Thoracic aorta (tissue), 2 donors: Measurements from ENCODE around the gene MKNK1. TPM values are rescaled to one million over a fixed set of nuclear protein-coding genes. Genes with fewer than 3 reads are reported as not detected.

Source experiments
- ATAC-seq: fragments of 150-250 bp; one replicate; pipeline ENCODE4 v1.8.0; 2017; ENCODE audit warnings: low read depth; ENCODE audit not compliant: insufficient number of reproducible peaks, low FRiP score
- DNase-seq: peaks from one replicate; pipeline ENCODE4 v3.0.0-alpha.2; 2020; ENCODE audit warnings: low spot score
- H3K27ac ChIP-seq, 2 donors: fragments of 200-600 bp; sonication (generic); 1 replicate in 1 of 2; 2 replicates in 1 of 2; pipeline ENCODE4 v1.5.1; 2016; ENCODE audit warnings: mild to moderate bottlenecking in 2 of 2, moderate library complexity in 2 of 2
- H3K27me3 ChIP-seq: fragments of 200-600 bp; sonication (generic); replicated peaks from 2 replicates; pipeline ENCODE4 v1.6.0; 2016; ENCODE audit warnings: mild to moderate bottlenecking; ENCODE audit not compliant: insufficient read depth
- H3K36me3 ChIP-seq: fragments of 200-600 bp; sonication (generic); one replicate; pipeline ENCODE4 v1.5.1; 2016
- H3K4me1 ChIP-seq, 2 donors: fragments of 200-600 bp; sonication (generic); 1 replicate in 1 of 2; 2 replicates in 1 of 2; pipeline versions ENCODE4 v1.5.1 to v1.6.0; 2016; ENCODE audit warnings: low read depth in 2 of 2, mild to moderate bottlenecking in 1 of 2; ENCODE audit not compliant: control insufficient read depth in 1 of 2
- H3K4me3 ChIP-seq: fragments of 200-600 bp; sonication (generic); 2 replicates; pipeline ENCODE4 v1.5.1; 2016; ENCODE audit warnings: mild to moderate bottlenecking
- H3K9me3 ChIP-seq: fragments of 200-600 bp; sonication (generic); 2 replicates; pipeline ENCODE4 v1.5.1; 2016
- total RNA-seq, 2 donors: library from RNA; depleted of rRNA; stranded (reverse); fragments of >200 nt; gene quantifications; one replicate each; pipeline versions ENCODE4 v1.1.0 to v1.2.3, GENCODE V29; 2016
- TF ChIP-seq, protein P1 (sequence below): fragments of 200-600 bp; sonication (generic); IDR thresholded peaks from one replicate; pipeline ENCODE4 v1.5.1; 2019; ENCODE audit warnings: antibody characterized with exemption

Gene MKNK1
- total RNA-seq, 2 donors from 2014 or later = 95.9 to 118 TPM

DNA sequence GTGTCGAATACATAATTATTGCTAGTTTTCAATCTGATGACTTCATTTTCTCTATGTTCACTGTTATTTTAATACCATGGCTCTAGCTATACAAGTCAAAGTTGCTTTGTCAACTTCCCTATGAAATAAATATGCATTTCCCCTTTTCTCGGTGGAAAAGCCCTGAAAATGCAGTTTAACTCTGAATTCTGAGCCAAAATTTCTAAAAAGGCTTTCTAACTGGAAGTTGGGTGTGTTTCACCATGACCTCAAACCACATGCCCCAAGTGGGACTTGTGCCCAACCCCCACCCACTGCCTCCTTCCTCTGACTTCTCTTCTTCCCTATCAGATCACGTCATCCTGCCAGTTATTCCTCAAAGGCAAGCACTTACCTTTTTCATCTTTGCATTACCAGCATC, 8.9 kb downstream of the MKNK1 start:
- Histone ChIP-seq H3K9me3 (no peaks in the 10 kb centered on the region), H3K36me3 (peaks cover 33% of the 10 kb centered on the region), H3K27ac (no peak overlapping the region), H3K27me3 (no peaks in the 10 kb centered on the region), H3K4me1 (peaks cover 0 to 37% of the 10 kb centered on the region in 2 donors), H3K4me3 (no peak overlapping the region)
- TF ChIP-seq, protein P1, sequence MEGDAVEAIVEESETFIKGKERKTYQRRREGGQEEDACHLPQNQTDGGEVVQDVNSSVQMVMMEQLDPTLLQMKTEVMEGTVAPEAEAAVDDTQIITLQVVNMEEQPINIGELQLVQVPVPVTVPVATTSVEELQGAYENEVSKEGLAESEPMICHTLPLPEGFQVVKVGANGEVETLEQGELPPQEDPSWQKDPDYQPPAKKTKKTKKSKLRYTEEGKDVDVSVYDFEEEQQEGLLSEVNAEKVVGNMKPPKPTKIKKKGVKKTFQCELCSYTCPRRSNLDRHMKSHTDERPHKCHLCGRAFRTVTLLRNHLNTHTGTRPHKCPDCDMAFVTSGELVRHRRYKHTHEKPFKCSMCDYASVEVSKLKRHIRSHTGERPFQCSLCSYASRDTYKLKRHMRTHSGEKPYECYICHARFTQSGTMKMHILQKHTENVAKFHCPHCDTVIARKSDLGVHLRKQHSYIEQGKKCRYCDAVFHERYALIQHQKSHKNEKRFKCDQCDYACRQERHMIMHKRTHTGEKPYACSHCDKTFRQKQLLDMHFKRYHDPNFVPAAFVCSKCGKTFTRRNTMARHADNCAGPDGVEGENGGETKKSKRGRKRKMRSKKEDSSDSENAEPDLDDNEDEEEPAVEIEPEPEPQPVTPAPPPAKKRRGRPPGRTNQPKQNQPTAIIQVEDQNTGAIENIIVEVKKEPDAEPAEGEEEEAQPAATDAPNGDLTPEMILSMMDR = no peak
- ATAC-seq = no peak
- DNase-seq = no peak

DNA sequence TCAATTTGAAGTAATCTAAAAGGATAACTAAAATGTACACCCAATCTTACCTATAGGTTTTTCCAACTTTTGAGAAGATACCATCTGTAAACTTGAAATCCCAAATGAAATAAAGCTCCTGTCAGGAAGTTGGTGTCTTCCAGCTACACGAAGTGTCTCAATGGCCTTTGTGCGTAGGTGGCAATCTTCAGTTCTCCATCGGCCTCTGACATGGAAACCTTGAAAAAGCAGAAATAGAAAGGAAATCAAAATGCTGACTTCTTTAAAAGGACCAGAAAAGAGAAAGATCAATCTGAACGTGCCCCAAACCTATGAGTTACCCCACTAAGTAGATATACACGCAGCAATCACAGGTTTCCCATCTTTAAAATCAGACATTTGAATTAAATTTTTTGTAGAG, 10.0 kb downstream of the MKNK1 start:
- no peak overlapping the region for H3K4me3 ChIP-seq
- TF ChIP-seq, protein P1 = no peak
- H3K36me3 ChIP-seq = peaks cover 41% of the 10 kb centered on the region
- no peaks in the 10 kb centered on the region for H3K27me3 ChIP-seq
- H3K27ac ChIP-seq = peak overlapping the region in 1 of 2 donors; percentile 35
- H3K4me1 ChIP-seq = peaks cover 0 to 26% of the 10 kb centered on the region in 2 donors
- no peak for DNase-seq
- no peaks in the 10 kb centered on the region for H3K9me3 ChIP-seq
- no peak for ATAC-seq

DNA sequence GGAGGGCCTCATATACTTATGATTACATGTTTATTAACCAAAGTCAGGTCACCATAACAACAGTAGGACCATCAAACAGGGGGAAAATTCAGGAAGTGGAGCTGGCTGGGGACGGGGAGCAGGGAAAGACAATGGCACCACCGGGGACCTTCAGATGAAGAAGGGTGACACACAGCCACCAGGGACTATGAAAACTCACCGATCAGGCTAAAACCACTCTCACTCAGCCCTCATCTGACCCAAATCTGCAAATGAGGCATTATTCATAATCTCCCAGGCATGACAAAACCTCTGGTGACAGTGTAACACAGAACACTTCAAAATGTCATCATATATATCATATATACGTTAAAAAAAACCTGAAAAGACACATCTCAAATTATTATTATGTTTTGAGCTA, 11.2 kb downstream of the MKNK1 start:
- no peak for DNase-seq
- H3K4me1 ChIP-seq = peaks cover 0 to 18% of the 10 kb centered on the region in 2 donors
- no peak overlapping the region for H3K27ac ChIP-seq
- no peak overlapping the region for H3K4me3 ChIP-seq
- peaks cover 44% of the 10 kb centered on the region for H3K36me3 ChIP-seq
- TF ChIP-seq, protein P1 = no peak
- H3K27me3 ChIP-seq = no peaks in the 10 kb centered on the region
- ATAC-seq = no peak
- no peaks in the 10 kb centered on the region for H3K9me3 ChIP-seq

DNA sequence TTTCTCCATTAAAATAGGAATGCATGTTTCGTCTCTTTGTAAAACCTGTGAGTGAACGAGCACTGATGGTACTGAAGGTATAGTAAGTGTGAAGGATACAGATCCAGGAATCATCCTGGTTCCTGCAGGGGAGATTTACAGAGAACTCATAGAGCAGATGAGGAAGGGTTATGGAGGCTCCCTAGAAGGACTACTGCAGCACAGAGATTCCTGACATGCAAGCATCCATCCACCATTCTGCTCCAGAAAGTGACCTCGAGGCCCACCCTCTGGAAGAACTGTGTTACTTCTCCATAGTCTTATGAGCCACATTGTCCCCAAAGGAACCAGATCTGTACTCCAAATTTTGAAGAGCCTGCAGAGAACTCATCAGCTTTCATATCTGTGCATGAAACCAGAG, 14.5 kb downstream of the MKNK1 start:
- Histone ChIP-seq H3K27me3 (no peaks in the 10 kb centered on the region), H3K36me3 (peaks cover 62% of the 10 kb centered on the region), H3K9me3 (no peaks in the 10 kb centered on the region), H3K4me1 (peaks cover under 1 to 6% of the 10 kb centered on the region in 2 donors), H3K27ac (no peak overlapping the region), H3K4me3 (no peak overlapping the region)
- DNase-seq (no peak), ATAC-seq (no peak)
- TF ChIP-seq, protein P1 = no peak

- Histone ChIP-seq H3K27ac (no peak overlapping the region), H3K36me3 (peaks cover 70% of the 10 kb centered on the region), H3K4me1 (peaks cover 0 to 6% of the 10 kb centered on the region in 2 donors), H3K27me3 (no peaks in the 10 kb centered on the region), H3K4me3 (no peak overlapping the region), H3K9me3 (no peaks in the 10 kb centered on the region)
- ATAC-seq = no peak
- TF ChIP-seq, protein P1 = no peak
- no peak for DNase-seq
Measured at GRCh38 chr1:46587069-46587468, 17.0 kb downstream of the MKNK1 start.
